Esophagus squamous epithelium (tissue), 4 donors: ENCODE data around the gene AMZ2.

Experiments used
- POLR2A ChIP-seq, 4 donors: fragments of 450-650 bp; IDR thresholded peaks; one replicate each; pipeline ENCODE4 v1.6.1; 2017; ENCODE audit warnings: antibody characterized with exemption in 4 of 4, mild to moderate bottlenecking in 4 of 4, moderate library complexity in 3 of 4
- TF ChIP-seq, protein P1 (sequence below), 6 experiments: fragments of 450-650 bp in 4 of 6; fragments of 200-600 bp in 2 of 6; sonication (generic) in 2 of 6; IDR thresholded peaks; one replicate each; pipeline ENCODE4 v1.5.1; 2016 to 2019; ENCODE audit warnings: antibody characterized with exemption in 6 of 6, mild to moderate bottlenecking in 4 of 6, moderate library complexity in 4 of 6

- TF ChIP-seq, protein P1, sequence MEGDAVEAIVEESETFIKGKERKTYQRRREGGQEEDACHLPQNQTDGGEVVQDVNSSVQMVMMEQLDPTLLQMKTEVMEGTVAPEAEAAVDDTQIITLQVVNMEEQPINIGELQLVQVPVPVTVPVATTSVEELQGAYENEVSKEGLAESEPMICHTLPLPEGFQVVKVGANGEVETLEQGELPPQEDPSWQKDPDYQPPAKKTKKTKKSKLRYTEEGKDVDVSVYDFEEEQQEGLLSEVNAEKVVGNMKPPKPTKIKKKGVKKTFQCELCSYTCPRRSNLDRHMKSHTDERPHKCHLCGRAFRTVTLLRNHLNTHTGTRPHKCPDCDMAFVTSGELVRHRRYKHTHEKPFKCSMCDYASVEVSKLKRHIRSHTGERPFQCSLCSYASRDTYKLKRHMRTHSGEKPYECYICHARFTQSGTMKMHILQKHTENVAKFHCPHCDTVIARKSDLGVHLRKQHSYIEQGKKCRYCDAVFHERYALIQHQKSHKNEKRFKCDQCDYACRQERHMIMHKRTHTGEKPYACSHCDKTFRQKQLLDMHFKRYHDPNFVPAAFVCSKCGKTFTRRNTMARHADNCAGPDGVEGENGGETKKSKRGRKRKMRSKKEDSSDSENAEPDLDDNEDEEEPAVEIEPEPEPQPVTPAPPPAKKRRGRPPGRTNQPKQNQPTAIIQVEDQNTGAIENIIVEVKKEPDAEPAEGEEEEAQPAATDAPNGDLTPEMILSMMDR (IDR thresholded peaks at IDR 0.05), result peak in 1 of 6 experiments; percentile 22
- no peak for TF ChIP-seq POLR2A (IDR thresholded peaks at IDR 0.05)
Measured at GRCh38 chr17:68288804-68289203, 41.0 kb downstream of the AMZ2 start.
